K562 (cell line): ENCODE data around the gene OR2V2. TPM values are rescaled to one million over a fixed set of nuclear protein-coding genes. Genes with fewer than 3 reads are reported as not detected.

Experiments used
- ATAC-seq: fragments of 200-7000 bp; cut with Tn5 transposase; 3 replicates; pipeline ENCODE4 v1.9.1; 2020; ENCODE audit warnings: moderate library complexity
- BruUV-seq: library from RNA; stranded (reverse); fragments of 400-500 nt; replicated peaks from 2 replicates; lab custom pipeline; 2021; lab: Mats Ljungman, UMichigan
- CTCF ChIA-PET: fragments of 300-600 bp; formaldehyde crosslinking; extraction: SDS; loops from one replicate; lab custom pipeline; 2021; ENCODE audit warnings: low intra/inter-chr PET ratio; lab: Yijun Ruan, JAX
- POLR2A ChIA-PET: fragments of 300-600, 350-650 bp; sonication (Branson Sonifier 250); formaldehyde crosslinking; extraction: SDS; loops from one replicate; lab custom pipeline; 2021; ENCODE audit warnings: antibody characterized with exemption, inconsistent platforms; lab: Yijun Ruan, JAX
- DNase-seq, 4 experiments: peaks; one replicate each; pipeline versions ENCODE4 v3.0.0 to v3.0.0-alpha.2; 2011 to 2018; ENCODE audit warnings: low spot score in 3 of 4, mixed read lengths in 3 of 4; ENCODE audit errors: extremely low read depth in 1 of 4
- FAIRE-seq: peaks from 2 replicates; lab custom pipeline; 2011; peaks lifted over from hg19 to GRCh38; lab: Jason Lieb, UNC
- H2AFZ ChIP-seq: 2 replicates; pipeline ENCODE4 v1.6.0; 2011; ENCODE audit warnings: low read depth, low read length, control low read depth, inconsistent platforms
- H3K27ac ChIP-seq: fragments of 200-600 bp; 3 replicates; pipeline ENCODE4 v1.8.0; 2011; ENCODE audit warnings: low read depth, mild to moderate bottlenecking, control low read depth, inconsistent platforms, low read length, moderate library complexity, mixed read lengths; ENCODE audit errors: extremely low read depth
- H3K27me3 ChIP-seq, 2 experiments: fragments of 300-600 bp in 1 of 2; 2 replicates in 1 of 2; 3 replicates in 1 of 2; pipeline versions ENCODE4 v1.6.0 to v1.8.0; 2011; ENCODE audit warnings: inconsistent platforms in 2 of 2, low read length in 2 of 2, mild to moderate bottlenecking in 1 of 2, mixed read lengths in 1 of 2, moderate library complexity in 1 of 2; ENCODE audit not compliant: control insufficient read depth in 2 of 2, insufficient read depth in 2 of 2
- H3K36me3 ChIP-seq: fragments of 300-600 bp; 3 replicates; pipeline ENCODE4 v1.8.0; 2011; ENCODE audit warnings: mild to moderate bottlenecking, low read length, inconsistent platforms; ENCODE audit not compliant: control insufficient read depth, insufficient read depth
- H3K4me1 ChIP-seq, 2 experiments: fragments of 200-600 bp in 1 of 2; replicated peaks in 1 of 2; 2 replicates in 1 of 2; 3 replicates in 1 of 2; pipeline versions ENCODE4 v1.5.1 to v1.8.0; 2011; ENCODE audit warnings: inconsistent platforms in 2 of 2, low read length in 2 of 2, mild to moderate bottlenecking in 1 of 2, mixed read lengths in 1 of 2, moderate library complexity in 1 of 2; ENCODE audit not compliant: control insufficient read depth in 2 of 2, insufficient read depth in 2 of 2
- H3K4me2 ChIP-seq: 2 replicates; pipeline ENCODE4 v1.6.1; 2011; ENCODE audit warnings: low read length, control low read depth, inconsistent platforms, mixed read lengths; ENCODE audit not compliant: insufficient read depth
- H3K4me3 ChIP-seq: fragments of 200-600 bp; sonication (generic), shearing (Covaris generic); 2 replicates; pipeline ENCODE4 v1.5.1; 2016; ENCODE audit warnings: control low read depth, inconsistent platforms
- H3K79me2 ChIP-seq: fragments of 200-600 bp; 3 replicates; pipeline ENCODE4 v1.8.0; 2011; ENCODE audit warnings: low read length, inconsistent platforms; ENCODE audit not compliant: control insufficient read depth, insufficient read depth
- H3K9ac ChIP-seq, 2 experiments: 2 replicates each; pipeline versions ENCODE4 v1.6.0 to v1.6.1; 2011; ENCODE audit warnings: low read depth in 2 of 2, low read length in 2 of 2, control low read depth in 1 of 2, inconsistent platforms in 1 of 2, mild to moderate bottlenecking in 1 of 2, mixed read lengths in 1 of 2; ENCODE audit not compliant: insufficient read depth in 1 of 2
- H3K9me1 ChIP-seq: one replicate; pipeline ENCODE4 v1.6.0; 2011; ENCODE audit warnings: inconsistent platforms, mild to moderate bottlenecking, low read length, moderate library complexity; ENCODE audit not compliant: control insufficient read depth, insufficient read depth
- H3K9me3 ChIP-seq: replicated peaks from 2 replicates; pipeline ENCODE4 v1.5.1; 2011; ENCODE audit warnings: low read depth, low read length, inconsistent platforms; ENCODE audit not compliant: control insufficient read depth, insufficient read depth
- H4K20me1 ChIP-seq: replicated peaks from 2 replicates; pipeline ENCODE4 v1.6.1; 2011; ENCODE audit warnings: low read length, inconsistent platforms, mixed read lengths; ENCODE audit not compliant: control insufficient read depth, insufficient read depth
- CTCF ChIP-seq, 3 experiments: IDR thresholded peaks in 2 of 3; conservative IDR thresholded peaks in 1 of 3; 2 replicates each; pipeline ENCODE4 v1.5.1; 2011 to 2012; ENCODE audit warnings: low read length in 3 of 3, mild to moderate bottlenecking in 3 of 3, control low read depth in 2 of 3, improper control_type of control experiment in 1 of 3, inconsistent platforms in 1 of 3, low read depth in 1 of 3, mixed read lengths in 1 of 3, moderate library complexity in 1 of 3; ENCODE audit not compliant: insufficient read depth in 2 of 3
- MAFK ChIP-seq: IDR thresholded peaks from 2 replicates; pipeline ENCODE4 v1.6.1; 2011; ENCODE audit warnings: low read length, improper control_type of control experiment
- RBBP5 ChIP-seq: fragments of 200-600 bp; sonication (generic); IDR thresholded peaks from 2 replicates; pipeline ENCODE4 v1.6.1; 2012; ENCODE audit warnings: borderline replicate concordance, mild to moderate bottlenecking, low read length, control low read depth, inconsistent platforms; ENCODE audit not compliant: insufficient read depth, poor library complexity, severe bottlenecking
- ZNF395 ChIP-seq: fragments of 200-800 bp; sonication (Bioruptor generic); IDR thresholded peaks from 2 replicates; pipeline ENCODE4 v1.6.1; 2017; ENCODE audit warnings: missing genetic modification characterization, missing compliant biosample characterization
- ZNF449 ChIP-seq: fragments of 250-450 bp; sonication (Bioruptor Pico); IDR thresholded peaks from 2 replicates; pipeline ENCODE4 v1.8.0; 2022; ENCODE audit warnings: moderate library complexity, mild to moderate bottlenecking, inconsistent platforms
- WGBS: fragments of 100-300 bp; shearing (Covaris generic); methylation state at CpG from one replicate; pipeline ENCODE4 v1.1.6; 2016; ENCODE audit warnings: low coverage, mixed read lengths; ENCODE audit not compliant: insufficient coverage; ENCODE audit errors: missing lambda C conversion rate; 5-methylcytosine and 5-hydroxymethylcytosine counted together
- in situ Hi-C: fragments of 300-500 bp; cut with MboI; formaldehyde crosslinking; loops from 4 replicates; pipeline ENCODE4 v1.15.0; 2018; ENCODE audit warnings: inconsistent platforms, mixed read lengths
- intact Hi-C: fragments of 100-400 bp; cut with micrococcal nuclease; formaldehyde crosslinking; loops from 2 replicates; pipeline ENCODE4 v1.14.2; 2022
- polyA plus RNA-seq, 8 experiments: library from polyadenylated mRNA; depleted of rRNA in 4 of 8; stranded (reverse) in 5 of 8; unstranded in 3 of 8; fragments of >200 nt; fragmentation: Nextera tagmentation in 2 of 8; fragmentation: Illumina TruSeq in 1 of 8; extraction: Ambion mirVana in 2 of 8; extraction: Trizol in 1 of 8; gene quantifications; 2 replicates each; pipeline versions ENCODE4 v1.2.1 to v1.2.3, GENCODE V29; 2011 to 2014; ENCODE audit warnings: inconsistent platforms in 1 of 8, missing spikeins in 1 of 8
- total RNA-seq, 7 experiments: library from RNA; depleted of rRNA in 6 of 7; stranded (reverse); fragments of >200 nt in 6 of 7; fragmentation: Illumina TruSeq in 2 of 7; extraction: Trizol in 2 of 7; gene quantifications; 2 replicates each; pipeline versions ENCODE4 v1.2.1 to v1.2.3, GENCODE V29; 2011 to 2021; ENCODE audit warnings: low replicate concordance in 1 of 7

OR2V2 gene
- total and polyA plus RNA-seq, 9 of the 15 experiments (the other 6 are each of a cell fraction or from before 2014, with no cell fraction given) = 0.01 TPM; not detected in 8

GRCh38 chr5:181111010-181111409 lies 36.4 kb upstream of the OR2V2 start:
- no peaks in the 10 kb centered on the region for H3K9me1 ChIP-seq
- no peaks in the 10 kb centered on the region for H3K79me2 ChIP-seq
- no peak overlapping the region for H3K4me2 ChIP-seq
- H3K27me3 ChIP-seq = no peaks in the 10 kb centered on the region; a peak in 1 of 5 replicates
- intact Hi-C loops = no loop called here
- in situ Hi-C loops = no loop called here
- H3K4me3 ChIP-seq = no peak overlapping the region
- WGBS = 88% methylated on average over 5 of the region's 5 CpGs
- DNase-seq = no peak
- FAIRE-seq = no peak
- H3K27ac ChIP-seq = no peak overlapping the region
- no peaks in the 10 kb centered on the region for H3K36me3 ChIP-seq
- H4K20me1 ChIP-seq = no peaks in the 10 kb centered on the region
- peak; percentile 55 for ATAC-seq
- ChIA-PET CTCF (no interaction called here), POLR2A (interaction anchor here (0.9 to 1.2 kb wide), 2 partner anchors 8 to 12 kb away, joined by 3 read pairs; no protein-coding TSS in a partner anchor)
- TF ChIP-seq CTCF (IDR thresholded peaks at IDR 0.05 in 2 of 3, conservative IDR thresholded peaks at IDR 0.05 in 1 of 3; ENCODE audit: insufficient read depth in 2 of 3, low read depth in 1 of 3, low read length in 3 of 3) (0 out of 6 replicates have a peak, but pooled peaks of 1 of the 3 experiments have one; percentile 17), RBBP5 (no peak)
- no peaks in the 10 kb centered on the region for H3K9me3 ChIP-seq
- H3K4me1 ChIP-seq = peaks cover 32 to 46% of the 10 kb centered on the region in 2 experiments
- no peak overlapping the region for H2AFZ ChIP-seq
- no TSS peak for BruUV-seq
- no peak overlapping the region for H3K9ac ChIP-seq

- H3K27me3 ChIP-seq = no peaks in the 10 kb centered on the region; a peak in 1 of 5 replicates
- no peaks in the 10 kb centered on the region for H4K20me1 ChIP-seq
- POLR2A ChIA-PET = interaction anchor here (0.6 to 1.1 kb wide), 5 partner anchors 9 to 252 kb away, joined by 3 to 5 read pairs (median 3); no protein-coding TSS in a partner anchor
- no peak overlapping the region for H3K4me3 ChIP-seq
- H2AFZ ChIP-seq = peak overlapping the region; percentile 33; the same call in 1 of the 2 replicates
- H3K36me3 ChIP-seq = no peaks in the 10 kb centered on the region
- no peaks in the 10 kb centered on the region for H3K79me2 ChIP-seq
- no peak overlapping the region for H3K4me2 ChIP-seq
- TF ChIP-seq ZNF449 (CRISPR knock-in tag) (no peak), ZNF395 (CRISPR knock-in tag) (no peak), MAFK (no peak)
- in situ Hi-C loops = no loop called here
- BruUV-seq = no TSS peak
- intact Hi-C loops = no loop called here
- H3K9ac ChIP-seq = no peak overlapping the region
- no peak overlapping the region for H3K27ac ChIP-seq
- CTCF ChIA-PET = no interaction called here
- DNase-seq (no peak), FAIRE-seq (no peak), ATAC-seq (no peak)
- WGBS = 47% methylated on average over 4 of the region's 5 CpGs
- no peaks in the 10 kb centered on the region for H3K9me3 ChIP-seq
- H3K9me1 ChIP-seq = no peaks in the 10 kb centered on the region
- peaks cover 20 to 35% of the 10 kb centered on the region in 2 experiments for H3K4me1 ChIP-seq
These were observed 34.9 kb upstream of the OR2V2 start for GRCh38 chr5:181112476-181112875.
